ENCODE results near the gene MBNL3.
A peak's percentile ranks its signal among the peaks of the same experiment; 100 is the strongest.

The MBNL3 gene

GRCh38 chrX:132482632-132483031, 6.2 kb downstream of the MBNL3 start:
- H3K4me3 ChIP-seq (ENCODE audit: control insufficient read depth, low read depth, low read length), result no peak overlapping the region
- DNase-seq (ENCODE audit: low read depth), result no peak
- TF ChIP-seq CTCF (conservative IDR thresholded peaks at IDR 0.05; ENCODE audit: control insufficient read depth, insufficient read depth, low read depth, low read length), result no peak

GRCh38 chrX:132481449-132481848, 7.4 kb downstream of the MBNL3 start:
- no peak for DNase-seq (ENCODE audit: low read depth)
- TF ChIP-seq CTCF (conservative IDR thresholded peaks at IDR 0.05; ENCODE audit: control insufficient read depth, insufficient read depth, low read depth, low read length), result no peak
- H3K4me3 ChIP-seq (ENCODE audit: control insufficient read depth, low read depth, low read length), result no peak overlapping the region

GRCh38 chrX:132480581-132481203, 8.1 kb downstream of the MBNL3 start:
- H3K4me3 ChIP-seq (ENCODE audit: control insufficient read depth, low read depth, low read length), result no peak overlapping the region
- peak; percentile 56 for DNase-seq (ENCODE audit: low read depth)
- no peak for TF ChIP-seq CTCF (conservative IDR thresholded peaks at IDR 0.05; ENCODE audit: control insufficient read depth, insufficient read depth, low read depth, low read length)

GRCh38 chrX:132474544-132475248, 14.1 kb downstream of the MBNL3 start:
- peak; percentile 10 for DNase-seq (ENCODE audit: low read depth)
- no peak for TF ChIP-seq CTCF (conservative IDR thresholded peaks at IDR 0.05; ENCODE audit: control insufficient read depth, insufficient read depth, low read depth, low read length)

GRCh38 chrX:132472397-132472796, 16.4 kb downstream of the MBNL3 start:
- no peak for DNase-seq (ENCODE audit: low read depth)
- no peak for TF ChIP-seq CTCF (conservative IDR thresholded peaks at IDR 0.05; ENCODE audit: control insufficient read depth, insufficient read depth, low read depth, low read length)
- no peak overlapping the region for H3K4me3 ChIP-seq (ENCODE audit: control insufficient read depth, low read depth, low read length)

More at GRCh38 chrX:132474544-132475248, 14.1 kb downstream of the MBNL3 start:
- H3K4me3 ChIP-seq (ENCODE audit: control insufficient read depth, low read depth, low read length), result no peak overlapping the region

- TF ChIP-seq CTCF (conservative IDR thresholded peaks at IDR 0.05; ENCODE audit: control insufficient read depth, insufficient read depth, low read depth, low read length), result no peak
- H3K4me3 ChIP-seq (ENCODE audit: control insufficient read depth, low read depth, low read length), result no peak overlapping the region
- DNase-seq (ENCODE audit: low read depth), result no peak
Measured at GRCh38 chrX:132470831-132471230, 18.0 kb downstream of the MBNL3 start.
